Chondrocyte (in vitro differentiated cells): ENCODE measurements around the gene OR11H6. TPM values are rescaled to one million over a fixed set of nuclear protein-coding genes. Genes with fewer than 3 reads are reported as not detected.
"Not testable (repeated sequence)": the region's sequence is repeated elsewhere in the genome, so short reads cannot be mapped to it uniquely, and the experiment has no call there.

Experiments used
- DNase-seq: peaks from one replicate; pipeline ENCODE4 v3.0.0; 2021; ENCODE audit warnings: mixed read lengths, low spot score
- H3K27ac Mint-ChIP-seq: one replicate; pipeline ENCODE4 v1.8.0; 2021; ENCODE audit warnings: mild to moderate bottlenecking, moderate library complexity, mixed read lengths; ENCODE audit not compliant: unreplicated experiment
- H3K27me3 Mint-ChIP-seq: 2 replicates; pipeline ENCODE4 v1.8.0; 2021; ENCODE audit warnings: low read depth, mixed read lengths
- H3K36me3 Mint-ChIP-seq: 2 replicates; pipeline ENCODE4 v1.8.0; 2021; ENCODE audit warnings: low read depth, mixed read lengths
- H3K4me1 Mint-ChIP-seq: 2 replicates; pipeline ENCODE4 v1.8.0; 2021; ENCODE audit warnings: low read depth, mild to moderate bottlenecking, mixed read lengths
- H3K4me3 Mint-ChIP-seq: one replicate; pipeline ENCODE4 v1.8.0; 2021; ENCODE audit warnings: mild to moderate bottlenecking, moderate library complexity, mixed read lengths; ENCODE audit not compliant: unreplicated experiment
- H3K9me3 Mint-ChIP-seq: 2 replicates; pipeline ENCODE4 v1.8.0; 2021; ENCODE audit warnings: low read depth, mixed read lengths
- CTCF ChIP-seq: fragments of 200-600 bp; sonication (generic); IDR thresholded peaks from 2 replicates; pipeline ENCODE4 v1.5.0; 2021; ENCODE audit warnings: antibody characterized with exemption, mild to moderate bottlenecking, moderate library complexity
- total RNA-seq: library from RNA; stranded (reverse); gene quantifications from 3 replicates; pipeline ENCODE4 v1.2.1, GENCODE V29; 2021

Gene OR11H6
- total RNA-seq, 1 donor from 2014 or later, result not detected

- Mint-ChIP-seq H3K27ac (no peak overlapping the region), H3K4me3 (no peak overlapping the region), H3K9me3 (no peaks in the 10 kb centered on the region), H3K4me1 (no peaks in the 10 kb centered on the region), H3K27me3 (no peaks in the 10 kb centered on the region), H3K36me3 (no peaks in the 10 kb centered on the region)
- TF ChIP-seq CTCF, result peak; percentile 14
- DNase-seq, result no peak
Measured at GRCh38 chr14:20195911-20196310, 27.6 kb upstream of the OR11H6 start.

DNA sequence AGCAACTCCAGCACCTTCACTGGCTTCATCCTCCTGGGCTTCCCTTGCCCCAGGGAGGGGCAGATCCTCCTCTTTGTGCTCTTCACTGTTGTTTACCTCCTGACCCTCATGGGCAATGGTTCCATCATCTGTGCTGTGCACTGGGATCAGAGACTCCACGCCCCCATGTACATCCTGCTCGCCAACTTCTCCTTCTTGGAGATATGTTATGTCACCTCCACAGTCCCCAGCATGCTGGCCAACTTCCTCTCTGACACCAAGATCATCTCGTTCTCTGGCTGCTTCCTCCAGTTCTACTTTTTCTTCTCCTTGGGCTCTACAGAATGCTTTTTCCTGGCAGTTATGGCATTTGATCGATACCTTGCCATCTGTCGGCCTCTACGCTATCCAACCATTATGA lies 26.1 kb upstream of the OR11H6 start:
- no peak for TF ChIP-seq CTCF
- Mint-ChIP-seq H3K9me3 (peaks cover 4% of the 10 kb centered on the region), H3K4me3 (no peak overlapping the region), H3K36me3 (no peaks in the 10 kb centered on the region), H3K27me3 (no peaks in the 10 kb centered on the region), H3K4me1 (no peaks in the 10 kb centered on the region), H3K27ac (no peak overlapping the region)
- no peak for DNase-seq

GRCh38 chr14:20198991-20199390 lies 24.5 kb upstream of the OR11H6 start:
- no peak for TF ChIP-seq CTCF
- no peak overlapping the region for H3K4me3 Mint-ChIP-seq
- no peaks in the 10 kb centered on the region for H3K27me3 Mint-ChIP-seq
- H3K4me1 Mint-ChIP-seq, result no peaks in the 10 kb centered on the region
- H3K36me3 Mint-ChIP-seq, result no peaks in the 10 kb centered on the region
- DNase-seq, result no peak
- H3K9me3 Mint-ChIP-seq, result peaks cover 7% of the 10 kb centered on the region
- H3K27ac Mint-ChIP-seq, result no peak overlapping the region

GRCh38 chr14:20204721-20205120 lies 18.8 kb upstream of the OR11H6 start:
- H3K27ac Mint-ChIP-seq, result no peak overlapping the region
- no peak for DNase-seq
- H3K9me3 Mint-ChIP-seq, result peaks cover 17% of the 10 kb centered on the region
- no peaks in the 10 kb centered on the region for H3K27me3 Mint-ChIP-seq
- no peak overlapping the region for H3K4me3 Mint-ChIP-seq
- no peaks in the 10 kb centered on the region for H3K4me1 Mint-ChIP-seq
- TF ChIP-seq CTCF, result no peak
- no peaks in the 10 kb centered on the region for H3K36me3 Mint-ChIP-seq

DNA sequence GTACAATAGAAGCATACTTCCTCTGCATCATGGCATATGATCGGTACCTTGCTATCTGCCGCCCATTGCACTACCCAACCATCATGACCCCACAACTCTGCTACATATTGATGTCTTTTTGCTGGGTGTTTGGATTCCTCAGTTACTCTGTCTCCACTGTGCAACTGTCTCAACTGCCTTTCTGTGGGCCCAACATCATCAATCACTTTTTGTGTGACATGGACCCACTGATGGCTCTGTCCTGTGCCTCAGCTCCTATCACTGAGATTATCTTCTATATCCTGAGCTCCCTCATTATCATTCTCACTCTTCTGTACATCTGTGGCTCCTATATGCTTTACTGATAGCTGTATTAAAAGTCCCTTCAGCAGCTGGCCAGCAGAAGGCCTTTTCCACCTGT lies 13.9 kb upstream of the OR11H6 start:
- H3K27me3 Mint-ChIP-seq, result no peaks in the 10 kb centered on the region
- H3K9me3 Mint-ChIP-seq, result peaks cover 18% of the 10 kb centered on the region
- H3K4me1 Mint-ChIP-seq, result no peaks in the 10 kb centered on the region
- no peak overlapping the region for H3K4me3 Mint-ChIP-seq
- DNase-seq, result no peak
- H3K36me3 Mint-ChIP-seq, result no peaks in the 10 kb centered on the region
- H3K27ac Mint-ChIP-seq, result no peak overlapping the region
- no peak for TF ChIP-seq CTCF

DNA sequence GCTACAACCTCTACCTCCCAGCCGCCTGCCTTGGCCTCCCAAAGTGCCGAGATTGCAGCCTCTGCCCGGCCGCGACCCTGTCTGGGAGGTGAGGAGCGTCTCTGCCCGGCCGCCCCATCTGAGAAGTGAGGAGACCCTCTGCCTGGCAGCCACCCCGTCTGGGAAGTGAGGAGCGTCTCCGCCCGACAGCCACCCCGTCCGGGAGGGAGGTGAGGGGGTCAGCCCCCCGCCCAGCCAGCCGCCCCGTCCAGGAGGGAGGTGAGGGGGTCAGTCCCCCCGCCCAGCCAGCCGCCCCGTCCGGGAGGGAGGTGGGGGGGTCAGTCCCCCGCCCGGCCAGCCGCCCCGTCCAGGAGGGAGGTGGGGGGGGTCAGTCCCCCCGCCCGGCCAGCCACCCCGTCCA lies 11.1 kb upstream of the OR11H6 start:
- not testable (repeated sequence) for H3K4me3 Mint-ChIP-seq, DNase-seq
- H3K9me3 Mint-ChIP-seq, result peaks cover 30% of the 10 kb centered on the region

More for the DNA sequence above, 11.1 kb upstream of the OR11H6 start:
- H3K4me1 Mint-ChIP-seq, H3K27me3 Mint-ChIP-seq, H3K36me3 Mint-ChIP-seq, H3K27ac Mint-ChIP-seq: not testable (repeated sequence)
